Measurements from ENCODE around the gene MED9. TPM values are rescaled to one million over a fixed set of nuclear protein-coding genes. Genes with fewer than 3 reads are reported as not detected.

The MED9 gene
- total and polyA plus RNA-seq, 9 of the 15 experiments (the other 6 are each of a cell fraction or from before 2014, with no cell fraction given), result 2.2 to 15.8 (median 12.7) TPM

- TF ChIP-seq MCM2 (IDR thresholded peaks at IDR 0.05; ENCODE audit: low read depth) (no peak), PKNOX1 (IDR thresholded peaks at IDR 0.05) (no peak), ZBTB9 (CRISPR knock-in tag; IDR thresholded peaks at IDR 0.05) (no peak), ZNF431 (CRISPR knock-in tag; IDR thresholded peaks at IDR 0.05) (no peak), NFIC (IDR thresholded peaks at IDR 0.05) (no peak), MCM7 (IDR thresholded peaks at IDR 0.05) (no peak), MYBL2 (IDR thresholded peaks at IDR 0.05; ENCODE audit: low read depth) (no peak), MYBL2 (CRISPR knock-in tag; IDR thresholded peaks at IDR 0.05; ENCODE audit: borderline replicate concordance) (no peak), CBX3 (IDR thresholded peaks at IDR 0.05; ENCODE audit: borderline replicate concordance in 1 of 2, low read length in 2 of 2) (no peak), MEF2D (tag; conservative IDR thresholded peaks at IDR 0.05; ENCODE audit: low read depth) (no peak), ZNF212 (CRISPR knock-in tag; IDR thresholded peaks at IDR 0.05) (no peak), ZNF134 (CRISPR knock-in tag; conservative IDR thresholded peaks at IDR 0.05) (no peak), CTBP1 (IDR thresholded peaks at IDR 0.05; ENCODE audit: borderline replicate concordance) (no peak), ZFP30 (CRISPR knock-in tag; IDR thresholded peaks at IDR 0.05; ENCODE audit: borderline replicate concordance) (no peak), THRAP3 (IDR thresholded peaks at IDR 0.05; ENCODE audit: borderline replicate concordance) (no peak), WHSC1 (IDR thresholded peaks at IDR 0.05; ENCODE audit: low read length) (no peak)
- TF ChIP-seq, protein P1, sequence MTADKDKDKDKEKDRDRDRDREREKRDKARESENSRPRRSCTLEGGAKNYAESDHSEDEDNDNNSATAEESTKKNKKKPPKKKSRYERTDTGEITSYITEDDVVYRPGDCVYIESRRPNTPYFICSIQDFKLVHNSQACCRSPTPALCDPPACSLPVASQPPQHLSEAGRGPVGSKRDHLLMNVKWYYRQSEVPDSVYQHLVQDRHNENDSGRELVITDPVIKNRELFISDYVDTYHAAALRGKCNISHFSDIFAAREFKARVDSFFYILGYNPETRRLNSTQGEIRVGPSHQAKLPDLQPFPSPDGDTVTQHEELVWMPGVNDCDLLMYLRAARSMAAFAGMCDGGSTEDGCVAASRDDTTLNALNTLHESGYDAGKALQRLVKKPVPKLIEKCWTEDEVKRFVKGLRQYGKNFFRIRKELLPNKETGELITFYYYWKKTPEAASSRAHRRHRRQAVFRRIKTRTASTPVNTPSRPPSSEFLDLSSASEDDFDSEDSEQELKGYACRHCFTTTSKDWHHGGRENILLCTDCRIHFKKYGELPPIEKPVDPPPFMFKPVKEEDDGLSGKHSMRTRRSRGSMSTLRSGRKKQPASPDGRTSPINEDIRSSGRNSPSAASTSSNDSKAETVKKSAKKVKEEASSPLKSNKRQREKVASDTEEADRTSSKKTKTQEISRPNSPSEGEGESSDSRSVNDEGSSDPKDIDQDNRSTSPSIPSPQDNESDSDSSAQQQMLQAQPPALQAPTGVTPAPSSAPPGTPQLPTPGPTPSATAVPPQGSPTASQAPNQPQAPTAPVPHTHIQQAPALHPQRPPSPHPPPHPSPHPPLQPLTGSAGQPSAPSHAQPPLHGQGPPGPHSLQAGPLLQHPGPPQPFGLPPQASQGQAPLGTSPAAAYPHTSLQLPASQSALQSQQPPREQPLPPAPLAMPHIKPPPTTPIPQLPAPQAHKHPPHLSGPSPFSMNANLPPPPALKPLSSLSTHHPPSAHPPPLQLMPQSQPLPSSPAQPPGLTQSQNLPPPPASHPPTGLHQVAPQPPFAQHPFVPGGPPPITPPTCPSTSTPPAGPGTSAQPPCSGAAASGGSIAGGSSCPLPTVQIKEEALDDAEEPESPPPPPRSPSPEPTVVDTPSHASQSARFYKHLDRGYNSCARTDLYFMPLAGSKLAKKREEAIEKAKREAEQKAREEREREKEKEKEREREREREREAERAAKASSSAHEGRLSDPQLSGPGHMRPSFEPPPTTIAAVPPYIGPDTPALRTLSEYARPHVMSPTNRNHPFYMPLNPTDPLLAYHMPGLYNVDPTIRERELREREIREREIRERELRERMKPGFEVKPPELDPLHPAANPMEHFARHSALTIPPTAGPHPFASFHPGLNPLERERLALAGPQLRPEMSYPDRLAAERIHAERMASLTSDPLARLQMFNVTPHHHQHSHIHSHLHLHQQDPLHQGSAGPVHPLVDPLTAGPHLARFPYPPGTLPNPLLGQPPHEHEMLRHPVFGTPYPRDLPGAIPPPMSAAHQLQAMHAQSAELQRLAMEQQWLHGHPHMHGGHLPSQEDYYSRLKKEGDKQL (CRISPR knock-in tag; IDR thresholded peaks at IDR 0.05; ENCODE audit: borderline replicate concordance), result no peak
- intact Hi-C loops (cut with micrococcal nuclease) (no loop called here), in situ Hi-C loops (cut with MboI) (loop anchor here (10.0 kb wide), 1 partner anchor 130 kb away; no protein-coding TSS in a partner anchor)
- ATAC-seq (no peak), DNase-seq (ENCODE audit: extremely low read depth in 1 of 4, low spot score in 3 of 4) (no peak), FAIRE-seq (no peak)
- CTCF ChIA-PET (ENCODE audit: low intra/inter-chr PET ratio), result no interaction called here
- Histone ChIP-seq H3K9me1 (ENCODE audit: control insufficient read depth, insufficient read depth, low read length) (peaks cover 7% of the 10 kb centered on the region), H3K27ac (ENCODE audit: extremely low read depth, low read depth, low read length) (no peak overlapping the region), H4K20me1 (replicated peaks; ENCODE audit: control insufficient read depth, insufficient read depth, low read length) (no peaks in the 10 kb centered on the region), H3K27me3 (ENCODE audit: control insufficient read depth in 2 of 2, insufficient read depth in 2 of 2, low read length in 2 of 2) (peaks cover 3 to 25% of the 10 kb centered on the region in 2 experiments; a peak in 2 of 5 replicates), H3K4me3 (no peak overlapping the region), H3K9ac (ENCODE audit: insufficient read depth in 1 of 2, low read depth in 2 of 2, low read length in 2 of 2) (no peak overlapping the region), H3K9me3 (replicated peaks; ENCODE audit: control insufficient read depth, insufficient read depth, low read depth, low read length) (no peaks in the 10 kb centered on the region), H3K79me2 (ENCODE audit: control insufficient read depth, insufficient read depth, low read length) (no peaks in the 10 kb centered on the region), H3K36me3 (ENCODE audit: control insufficient read depth, insufficient read depth, low read length) (no peaks in the 10 kb centered on the region), H3K4me1 (replicated peaks in 1 of 2; ENCODE audit: control insufficient read depth in 2 of 2, insufficient read depth in 2 of 2, low read length in 2 of 2) (peaks cover 12 to 40% of the 10 kb centered on the region in 2 experiments; a peak in 4 of 5 replicates), H2AFZ (ENCODE audit: low read depth, low read length) (no peak overlapping the region), H3K4me2 (ENCODE audit: insufficient read depth, low read length) (no peak overlapping the region)
- WGBS (ENCODE audit: insufficient coverage, low coverage, missing lambda C conversion rate), result 76% methylated on average over 2 of the region's 5 CpGs
- POLR2A ChIA-PET, result interaction anchor here (1.3 kb wide), 1 partner anchor 8 kb away, joined by 3 read pairs; no protein-coding TSS in a partner anchor
- no TSS peak for BruUV-seq (replicated peaks)
Measured at GRCh38 chr17:17505151-17505550, 28.4 kb downstream of the MED9 start.

All from K562 (cell line).